GM13977 (cell line): ENCODE results near the gene PSIP1.
"Not testable (repeated sequence)": the region's sequence is repeated elsewhere in the genome, so short reads cannot be mapped to it uniquely, and the experiment has no call there.

Source experiments
- DNase-seq: peaks from one replicate; pipeline ENCODE4 v3.0.0; 2012; ENCODE audit warnings: low spot score
- in situ Hi-C: fragments of 300-500 bp; cut with MboI; formaldehyde crosslinking; loops from one replicate; pipeline ENCODE4 v1.12.0; 2022; ENCODE audit warnings: low sequenced_read_pairs, low pct_unique_long_range_greater_than_20kb, mixed read lengths, inconsistent platforms; ENCODE audit not compliant: unreplicated experiment
- TF ChIP-seq, protein P1 (sequence below): IDR thresholded peaks from 2 replicates; pipeline ENCODE4 v1.5.1; 2012; ENCODE audit warnings: mild to moderate bottlenecking, control low read depth; ENCODE audit not compliant: insufficient read depth; ENCODE audit errors: extremely low read depth, missing control alignments

PSIP1 gene

DNA sequence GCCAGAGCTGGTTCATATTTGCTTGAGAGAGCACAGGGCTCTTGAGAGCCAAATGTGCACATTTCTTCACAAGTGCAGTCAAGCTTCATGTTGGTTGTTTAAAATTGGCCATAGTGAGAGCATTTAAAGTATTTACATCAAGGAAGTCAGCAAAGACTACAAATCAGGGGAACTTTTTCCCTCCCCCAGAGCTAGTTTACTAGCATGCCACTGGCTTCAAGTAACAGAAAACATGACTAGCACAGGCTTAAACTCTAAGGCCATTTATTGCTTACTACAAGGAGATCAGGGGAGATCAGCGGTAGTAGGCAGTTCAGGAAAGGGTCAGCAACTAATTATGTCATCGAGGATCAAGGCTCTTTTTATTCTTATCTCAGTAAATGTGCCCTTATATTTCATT lies 31.1 kb upstream of the PSIP1 start:
- DNase-seq: no peak
- TF ChIP-seq, protein P1, sequence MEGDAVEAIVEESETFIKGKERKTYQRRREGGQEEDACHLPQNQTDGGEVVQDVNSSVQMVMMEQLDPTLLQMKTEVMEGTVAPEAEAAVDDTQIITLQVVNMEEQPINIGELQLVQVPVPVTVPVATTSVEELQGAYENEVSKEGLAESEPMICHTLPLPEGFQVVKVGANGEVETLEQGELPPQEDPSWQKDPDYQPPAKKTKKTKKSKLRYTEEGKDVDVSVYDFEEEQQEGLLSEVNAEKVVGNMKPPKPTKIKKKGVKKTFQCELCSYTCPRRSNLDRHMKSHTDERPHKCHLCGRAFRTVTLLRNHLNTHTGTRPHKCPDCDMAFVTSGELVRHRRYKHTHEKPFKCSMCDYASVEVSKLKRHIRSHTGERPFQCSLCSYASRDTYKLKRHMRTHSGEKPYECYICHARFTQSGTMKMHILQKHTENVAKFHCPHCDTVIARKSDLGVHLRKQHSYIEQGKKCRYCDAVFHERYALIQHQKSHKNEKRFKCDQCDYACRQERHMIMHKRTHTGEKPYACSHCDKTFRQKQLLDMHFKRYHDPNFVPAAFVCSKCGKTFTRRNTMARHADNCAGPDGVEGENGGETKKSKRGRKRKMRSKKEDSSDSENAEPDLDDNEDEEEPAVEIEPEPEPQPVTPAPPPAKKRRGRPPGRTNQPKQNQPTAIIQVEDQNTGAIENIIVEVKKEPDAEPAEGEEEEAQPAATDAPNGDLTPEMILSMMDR: no peak
- in situ Hi-C loops: no loop called here

DNA sequence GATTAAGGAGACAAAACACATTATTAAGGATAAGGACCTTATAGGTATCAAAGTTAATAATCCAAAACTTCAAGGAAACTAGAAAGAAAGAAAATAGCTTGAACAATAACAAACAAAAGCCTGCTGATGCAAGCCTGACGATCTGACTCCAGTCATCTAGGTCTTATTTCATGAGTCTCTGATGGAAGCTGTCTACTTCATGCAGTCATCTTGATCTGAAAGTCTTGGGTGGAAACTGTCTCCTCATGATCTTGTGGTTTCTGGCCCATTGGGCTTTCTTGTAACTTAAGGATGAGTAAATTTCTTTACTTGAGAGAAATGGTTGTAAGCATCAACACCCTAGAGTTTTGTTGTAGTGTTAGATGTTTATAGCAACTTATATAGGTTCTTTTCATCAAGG lies 20.6 kb upstream of the PSIP1 start:
- TF ChIP-seq, protein P1: no peak
- peak; percentile 50 for DNase-seq
- in situ Hi-C loops: loop anchor here (10.0 kb wide), 1 partner anchor 63 kb away; no protein-coding TSS in a partner anchor

DNA sequence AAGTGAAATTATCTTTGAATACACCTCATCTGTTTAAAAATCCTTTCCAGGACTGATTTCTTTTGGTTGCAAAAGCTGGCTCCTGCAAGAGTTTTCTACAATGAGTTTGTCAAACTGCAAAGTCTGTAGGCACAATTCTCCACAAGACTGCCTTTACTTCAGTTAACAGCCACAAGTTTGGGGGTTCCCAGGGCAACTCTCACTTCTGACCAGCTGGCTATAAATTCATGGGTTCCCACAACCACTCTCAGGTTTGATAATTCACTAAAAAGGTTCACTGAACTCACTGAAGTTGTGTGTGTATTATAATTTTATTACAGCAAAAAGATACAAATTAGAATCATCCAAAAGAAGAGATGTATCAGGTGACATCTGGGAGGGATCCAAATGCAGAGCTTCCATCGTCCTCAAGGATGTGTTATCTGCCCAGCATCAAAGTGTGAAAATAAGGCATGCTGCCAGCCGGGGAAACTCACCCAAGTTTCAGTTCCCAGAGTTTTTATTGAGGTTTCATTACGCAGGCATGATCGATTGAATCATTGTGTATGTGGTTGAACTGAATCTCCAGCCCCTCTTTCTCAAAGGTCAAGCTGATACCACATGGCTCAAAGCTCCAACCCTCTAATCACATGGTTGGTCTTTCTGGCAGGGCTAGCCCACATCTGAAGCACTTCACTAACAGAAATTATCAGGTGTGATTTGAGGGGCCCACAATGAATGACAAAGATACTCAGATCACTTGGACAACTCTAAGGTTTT lies 19.0 kb upstream of the PSIP1 start:
- in situ Hi-C loops: loop anchor here (10.0 kb wide), 1 partner anchor 65 kb away; no protein-coding TSS in a partner anchor

DNA sequence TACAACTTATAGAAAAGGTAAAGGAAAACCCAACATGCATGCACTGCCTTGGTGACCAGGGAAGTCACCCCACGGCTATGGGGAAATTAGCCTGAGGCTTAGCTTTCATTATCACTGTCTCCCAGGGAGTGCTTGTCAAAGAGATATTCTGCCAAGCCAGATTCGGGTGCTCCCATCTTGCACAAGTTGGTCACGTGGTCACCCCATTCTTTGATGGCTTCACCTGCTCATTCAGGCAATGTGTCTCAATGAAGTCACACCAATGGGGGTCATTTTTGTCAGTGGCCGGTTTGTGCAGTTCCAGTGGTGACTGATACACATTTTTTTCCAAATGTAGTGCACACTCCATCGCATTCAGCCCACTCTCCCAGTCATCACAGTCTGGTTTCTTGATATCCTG lies 16.3 kb upstream of the PSIP1 start:
- in situ Hi-C loops: not testable (repeated sequence)

More for the DNA sequence above, 19.0 kb upstream of the PSIP1 start:
- peak; percentile 82 for DNase-seq
- TF ChIP-seq, protein P1: no peak

DNA sequence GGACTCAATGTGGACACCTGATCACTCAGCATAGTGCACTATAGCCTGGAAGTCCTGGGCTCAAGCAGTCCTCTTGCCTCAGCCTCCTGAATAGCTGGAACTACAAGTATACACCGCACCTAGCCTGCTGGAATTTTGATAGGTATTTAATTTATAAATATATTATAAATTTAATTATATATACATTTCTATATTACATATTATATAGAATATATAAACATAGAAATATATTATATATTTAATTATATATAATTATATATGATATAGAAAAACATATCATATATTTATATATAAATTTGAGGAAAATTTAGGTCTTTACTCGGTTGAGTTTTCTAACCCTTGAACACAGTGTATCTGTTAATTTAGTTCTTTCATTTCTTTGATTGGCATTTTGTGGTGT lies 15.2 kb upstream of the PSIP1 start:
- no peak for DNase-seq
- TF ChIP-seq, protein P1: no peak
- in situ Hi-C loops: no loop called here

More for the DNA sequence above, 16.3 kb upstream of the PSIP1 start:
- DNase-seq: not testable (repeated sequence)

DNA sequence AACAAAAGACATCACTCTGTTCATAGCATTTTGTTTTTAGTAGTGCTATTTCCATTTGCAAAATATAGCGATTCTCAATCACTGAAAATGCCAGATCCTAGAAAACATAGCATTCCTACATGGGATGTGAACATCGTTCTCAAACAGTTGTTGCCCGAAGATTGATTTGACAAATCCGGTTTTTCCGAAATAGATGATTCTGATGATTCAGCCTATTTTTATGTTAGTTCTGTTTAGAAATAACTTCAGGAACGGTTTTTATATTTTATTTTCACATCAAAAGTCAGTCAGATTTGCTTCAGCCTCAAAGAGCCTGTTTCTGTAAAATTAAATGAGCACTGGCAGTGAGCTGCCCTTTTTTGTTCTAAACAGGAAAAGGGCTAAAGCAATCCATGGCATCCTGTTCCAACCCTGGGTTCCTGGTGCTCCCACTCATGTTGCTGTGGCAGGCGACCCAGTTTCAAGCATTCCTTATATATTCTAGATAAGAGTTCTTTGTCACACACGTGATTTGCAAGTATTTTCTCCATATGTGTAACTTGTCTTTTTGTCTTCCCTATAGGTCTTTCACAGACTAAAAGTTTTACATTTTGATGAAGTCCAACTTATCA lies 14.2 kb upstream of the PSIP1 start:
- DNase-seq: no peak
- in situ Hi-C loops: no loop called here
- TF ChIP-seq, protein P1: no peak

DNA sequence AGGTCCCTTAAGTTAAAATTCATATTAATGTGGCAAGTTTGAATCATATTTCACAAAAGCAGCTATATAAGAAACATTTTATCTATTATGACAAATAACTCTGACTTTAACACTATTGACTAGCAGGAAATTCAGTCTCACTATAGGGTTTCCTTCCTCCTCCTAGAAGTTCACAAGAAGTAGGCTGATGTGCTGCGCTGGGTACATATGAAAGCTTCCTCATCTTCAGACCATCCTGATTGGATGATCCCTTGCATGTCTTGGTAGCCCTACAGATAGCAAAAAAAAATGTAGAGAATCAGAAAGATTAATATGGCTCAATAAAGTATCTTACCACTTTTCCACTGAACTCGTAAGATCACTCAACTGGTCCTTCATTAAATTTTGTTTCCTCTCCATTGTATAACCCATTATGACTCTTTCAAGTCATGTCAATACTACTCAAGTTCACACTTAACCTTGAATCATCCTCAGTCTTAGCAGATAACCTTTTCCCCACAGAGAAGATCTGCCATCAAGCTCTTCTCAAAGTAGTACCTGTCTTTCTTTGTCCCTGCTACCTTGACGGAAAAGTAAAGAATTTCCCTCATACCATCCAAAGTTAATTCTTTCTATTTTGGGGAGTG lies 11.5 kb upstream of the PSIP1 start:
- DNase-seq: no peak
- TF ChIP-seq, protein P1: no peak
- in situ Hi-C loops: no loop called here
